Kidney epithelial cell (primary cell): ENCODE results near the gene BTLA. TPM values are rescaled to one million over a fixed set of nuclear protein-coding genes. Genes with fewer than 3 reads are reported as not detected.

Experiments used
- DNase-seq: peaks from one replicate; pipeline ENCODE4 v3.0.0-alpha.2; 2010; ENCODE audit warnings: low read depth
- H3K27me3 ChIP-seq: 2 replicates; pipeline ENCODE4 v1.6.0; 2011; ENCODE audit warnings: low read length; ENCODE audit not compliant: control insufficient read depth, insufficient read depth
- H3K36me3 ChIP-seq: 2 replicates; pipeline ENCODE4 v1.5.1; 2011; ENCODE audit warnings: low read length; ENCODE audit not compliant: control insufficient read depth, insufficient read depth
- H3K4me3 ChIP-seq: 2 replicates; pipeline ENCODE4 v1.5.1; 2011; ENCODE audit warnings: low read depth, mild to moderate bottlenecking, control low read depth, low read length
- total RNA-seq: library from RNA; depleted of rRNA; stranded (reverse); fragments of >200 nt; gene quantifications from 2 replicates; pipeline ENCODE4 v1.2.3, GENCODE V29; 2015
- TF ChIP-seq, protein P1 (sequence below): IDR thresholded peaks from 2 replicates; pipeline ENCODE4 v1.5.1; 2011; ENCODE audit warnings: mild to moderate bottlenecking, moderate library complexity, low read length, control low read depth, inconsistent platforms; ENCODE audit not compliant: insufficient read depth, poor library complexity, severe bottlenecking

The BTLA gene
- total RNA-seq, 1 donor from 2014 or later, result not detected

- no peak for DNase-seq
- no peaks in the 10 kb centered on the region for H3K36me3 ChIP-seq
- TF ChIP-seq, protein P1, sequence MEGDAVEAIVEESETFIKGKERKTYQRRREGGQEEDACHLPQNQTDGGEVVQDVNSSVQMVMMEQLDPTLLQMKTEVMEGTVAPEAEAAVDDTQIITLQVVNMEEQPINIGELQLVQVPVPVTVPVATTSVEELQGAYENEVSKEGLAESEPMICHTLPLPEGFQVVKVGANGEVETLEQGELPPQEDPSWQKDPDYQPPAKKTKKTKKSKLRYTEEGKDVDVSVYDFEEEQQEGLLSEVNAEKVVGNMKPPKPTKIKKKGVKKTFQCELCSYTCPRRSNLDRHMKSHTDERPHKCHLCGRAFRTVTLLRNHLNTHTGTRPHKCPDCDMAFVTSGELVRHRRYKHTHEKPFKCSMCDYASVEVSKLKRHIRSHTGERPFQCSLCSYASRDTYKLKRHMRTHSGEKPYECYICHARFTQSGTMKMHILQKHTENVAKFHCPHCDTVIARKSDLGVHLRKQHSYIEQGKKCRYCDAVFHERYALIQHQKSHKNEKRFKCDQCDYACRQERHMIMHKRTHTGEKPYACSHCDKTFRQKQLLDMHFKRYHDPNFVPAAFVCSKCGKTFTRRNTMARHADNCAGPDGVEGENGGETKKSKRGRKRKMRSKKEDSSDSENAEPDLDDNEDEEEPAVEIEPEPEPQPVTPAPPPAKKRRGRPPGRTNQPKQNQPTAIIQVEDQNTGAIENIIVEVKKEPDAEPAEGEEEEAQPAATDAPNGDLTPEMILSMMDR, result no peak
- H3K27me3 ChIP-seq, result no peaks in the 10 kb centered on the region
- no peak overlapping the region for H3K4me3 ChIP-seq
Measured at GRCh38 chr3:112484352-112484751, 14.9 kb downstream of the BTLA start.

DNA sequence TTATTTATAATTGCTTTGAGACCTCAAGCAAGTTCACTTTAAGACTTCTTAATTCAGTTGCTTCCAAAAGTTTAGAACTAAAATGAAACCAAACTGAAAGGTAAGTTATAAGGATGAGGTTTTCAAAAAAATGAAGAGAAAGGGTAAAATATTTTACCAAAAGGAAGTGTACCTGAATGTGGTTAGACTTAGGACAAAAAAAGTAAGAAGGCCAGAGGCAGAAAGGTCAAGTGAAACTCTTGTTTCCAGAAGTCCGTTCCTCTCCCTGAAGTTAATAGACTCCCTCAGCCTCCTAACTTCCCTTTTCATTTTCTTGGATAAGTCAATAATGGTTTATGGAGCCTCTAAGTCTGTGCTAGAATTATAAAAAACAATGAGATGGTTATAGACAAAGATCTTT, 16.6 kb downstream of the BTLA start:
- Histone ChIP-seq H3K4me3 (no peak overlapping the region), H3K36me3 (no peaks in the 10 kb centered on the region), H3K27me3 (no peaks in the 10 kb centered on the region)
- TF ChIP-seq, protein P1, result no peak
- DNase-seq, result no peak

- TF ChIP-seq, protein P1, result no peak
- H3K36me3 ChIP-seq, result no peaks in the 10 kb centered on the region
- DNase-seq, result no peak
- no peaks in the 10 kb centered on the region for H3K27me3 ChIP-seq
- H3K4me3 ChIP-seq, result no peak overlapping the region
Measured at GRCh38 chr3:112481302-112481721, 18.0 kb downstream of the BTLA start.

DNA sequence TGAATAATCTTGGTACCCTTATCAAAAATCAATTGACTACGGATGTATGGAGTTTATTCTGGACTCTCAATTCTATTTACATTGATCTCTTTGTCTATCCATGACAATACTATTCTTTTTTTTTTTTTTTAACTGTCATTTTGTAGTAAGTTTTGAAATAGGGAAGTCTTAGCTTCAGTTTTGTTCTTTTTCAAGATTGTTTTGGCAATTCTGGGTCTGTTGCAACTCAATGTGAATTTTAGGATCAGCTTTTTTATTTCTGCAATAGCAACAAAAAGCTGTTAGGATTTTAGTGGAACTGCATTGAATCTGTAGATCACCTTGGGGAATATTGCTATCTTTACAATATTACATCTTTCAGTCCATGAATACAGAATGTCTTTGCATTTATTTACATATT, 21.4 kb downstream of the BTLA start:
- no peak overlapping the region for H3K4me3 ChIP-seq
- DNase-seq, result no peak
- TF ChIP-seq, protein P1, result no peak
- no peaks in the 10 kb centered on the region for H3K36me3 ChIP-seq
- H3K27me3 ChIP-seq, result no peaks in the 10 kb centered on the region

GRCh38 chr3:112476346-112476745, 22.9 kb downstream of the BTLA start:
- DNase-seq, result no peak

GRCh38 chr3:112474796-112475195, 24.5 kb downstream of the BTLA start:
- no peak for DNase-seq
- Histone ChIP-seq H3K36me3 (no peaks in the 10 kb centered on the region), H3K4me3 (no peak overlapping the region), H3K27me3 (no peaks in the 10 kb centered on the region)
- TF ChIP-seq, protein P1, result no peak

More at GRCh38 chr3:112476346-112476745, 22.9 kb downstream of the BTLA start:
- TF ChIP-seq, protein P1, result no peak
- Histone ChIP-seq H3K4me3 (no peak overlapping the region), H3K27me3 (no peaks in the 10 kb centered on the region), H3K36me3 (no peaks in the 10 kb centered on the region)
